ACC112 (cell line): ENCODE results near the gene CLDN12.

ENCODE experiments used
- H2AFZ ChIP-seq: fragments of 200-600 bp; sonication (generic); one replicate; pipeline ENCODE4 v1.6.0; 2017; ENCODE audit warnings: antibody characterized with exemption, low read length; ENCODE audit not compliant: unreplicated experiment
- H3K27ac ChIP-seq: fragments of 200-600 bp; sonication (generic); 2 replicates; pipeline ENCODE4 v1.5.1; 2014; ENCODE audit warnings: low read depth, mild to moderate bottlenecking, antibody characterized with exemption, low read length, moderate library complexity
- H3K27me3 ChIP-seq: fragments of 200-600 bp; sonication (generic); 2 replicates; pipeline ENCODE4 v1.6.1; 2014; ENCODE audit warnings: mild to moderate bottlenecking, antibody characterized with exemption, low read length, moderate library complexity, mixed read lengths; ENCODE audit not compliant: insufficient read depth
- H3K36me3 ChIP-seq: fragments of 200-600 bp; sonication (generic); 2 replicates; pipeline ENCODE4 v1.6.1; 2016; ENCODE audit warnings: mild to moderate bottlenecking, antibody characterized with exemption, low read length, moderate library complexity, mixed read lengths; ENCODE audit not compliant: insufficient read depth
- H3K4me1 ChIP-seq: fragments of 200-600 bp; sonication (generic); one replicate; pipeline ENCODE4 v1.6.1; 2016; ENCODE audit warnings: low read length, mixed read lengths; ENCODE audit not compliant: insufficient read depth, unreplicated experiment, control insufficient read depth
- H3K4me3 ChIP-seq: fragments of 200-600 bp; sonication (generic); 2 replicates; pipeline ENCODE4 v1.5.1; 2014; ENCODE audit warnings: mild to moderate bottlenecking, low read depth, low read length
- H3K79me2 ChIP-seq: fragments of 200-600 bp; sonication (generic); one replicate; pipeline ENCODE4 v1.6.0; 2016; ENCODE audit warnings: low read length; ENCODE audit not compliant: control insufficient read depth, unreplicated experiment, insufficient read depth

The CLDN12 gene

DNA sequence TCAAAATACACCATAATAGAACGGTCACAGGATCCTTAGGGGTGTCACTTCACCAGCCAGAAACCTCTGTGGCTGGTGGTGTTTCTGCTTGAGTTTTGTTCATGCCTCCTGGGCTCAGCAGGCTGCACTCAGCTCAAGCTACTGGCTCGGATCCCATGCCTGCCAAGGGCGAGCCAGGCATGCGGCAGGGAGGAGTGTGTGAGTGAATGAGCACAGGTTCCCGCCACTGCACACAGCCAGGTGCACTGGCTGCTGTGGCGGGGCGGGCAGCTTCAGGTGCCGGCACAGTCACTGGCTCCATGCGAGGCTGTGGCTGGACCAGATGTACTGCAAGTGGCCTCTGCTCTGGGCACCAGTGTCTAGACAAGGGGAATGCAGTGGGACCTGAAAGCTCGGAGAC is 29.5 kb downstream of the CLDN12 start:
- H3K27me3 ChIP-seq: no peaks in the 10 kb centered on the region
- H3K4me1 ChIP-seq: no peaks in the 10 kb centered on the region
- no peaks in the 10 kb centered on the region for H3K79me2 ChIP-seq
- H3K27ac ChIP-seq: no peak overlapping the region
- no peak overlapping the region for H2AFZ ChIP-seq
- H3K36me3 ChIP-seq: no peaks in the 10 kb centered on the region
- no peak overlapping the region for H3K4me3 ChIP-seq

DNA sequence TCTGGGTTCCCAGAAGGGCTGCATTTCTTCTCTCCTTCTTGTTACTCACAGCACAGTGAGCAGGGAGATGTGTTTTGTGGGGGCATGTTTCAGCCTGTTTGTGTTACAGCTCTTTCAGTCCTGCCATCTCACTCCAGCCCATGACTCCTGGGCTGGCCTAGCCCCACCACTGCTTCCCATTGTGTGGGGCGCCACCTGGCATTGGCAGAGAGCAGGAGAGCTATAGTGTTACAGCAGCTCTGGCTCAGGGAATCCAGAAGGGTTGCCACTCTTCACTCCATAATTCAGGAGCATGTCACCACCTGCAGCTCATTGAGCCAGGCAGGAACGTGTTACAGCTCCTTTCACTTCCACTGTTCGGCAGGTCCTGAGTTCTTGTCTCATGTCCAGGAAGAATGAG is 30.0 kb downstream of the CLDN12 start:
- no peaks in the 10 kb centered on the region for H3K79me2 ChIP-seq
- no peak overlapping the region for H2AFZ ChIP-seq
- H3K36me3 ChIP-seq: no peaks in the 10 kb centered on the region
- H3K27ac ChIP-seq: no peak overlapping the region
- no peaks in the 10 kb centered on the region for H3K4me1 ChIP-seq
- no peaks in the 10 kb centered on the region for H3K27me3 ChIP-seq
- no peak overlapping the region for H3K4me3 ChIP-seq

DNA sequence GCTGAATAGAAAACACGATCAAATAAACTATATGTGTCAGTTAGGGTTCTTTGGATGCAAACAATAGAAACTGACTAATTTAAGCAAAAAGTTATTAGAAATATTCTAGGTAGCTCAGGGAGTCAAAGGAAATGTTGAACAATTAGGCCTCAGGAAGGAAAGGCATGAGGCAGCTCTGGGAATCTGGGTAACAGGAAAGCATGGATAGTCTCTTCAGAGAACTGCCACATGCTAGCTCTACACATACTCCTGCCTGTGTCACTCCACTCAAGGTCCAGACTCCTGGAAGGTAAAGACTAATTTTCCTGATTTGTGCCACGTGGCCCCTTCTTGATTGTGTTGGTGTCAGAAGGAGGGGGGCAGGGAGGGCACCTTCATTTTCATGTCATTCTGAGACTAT is 42.4 kb downstream of the CLDN12 start:
- H3K36me3 ChIP-seq: no peaks in the 10 kb centered on the region

DNA sequence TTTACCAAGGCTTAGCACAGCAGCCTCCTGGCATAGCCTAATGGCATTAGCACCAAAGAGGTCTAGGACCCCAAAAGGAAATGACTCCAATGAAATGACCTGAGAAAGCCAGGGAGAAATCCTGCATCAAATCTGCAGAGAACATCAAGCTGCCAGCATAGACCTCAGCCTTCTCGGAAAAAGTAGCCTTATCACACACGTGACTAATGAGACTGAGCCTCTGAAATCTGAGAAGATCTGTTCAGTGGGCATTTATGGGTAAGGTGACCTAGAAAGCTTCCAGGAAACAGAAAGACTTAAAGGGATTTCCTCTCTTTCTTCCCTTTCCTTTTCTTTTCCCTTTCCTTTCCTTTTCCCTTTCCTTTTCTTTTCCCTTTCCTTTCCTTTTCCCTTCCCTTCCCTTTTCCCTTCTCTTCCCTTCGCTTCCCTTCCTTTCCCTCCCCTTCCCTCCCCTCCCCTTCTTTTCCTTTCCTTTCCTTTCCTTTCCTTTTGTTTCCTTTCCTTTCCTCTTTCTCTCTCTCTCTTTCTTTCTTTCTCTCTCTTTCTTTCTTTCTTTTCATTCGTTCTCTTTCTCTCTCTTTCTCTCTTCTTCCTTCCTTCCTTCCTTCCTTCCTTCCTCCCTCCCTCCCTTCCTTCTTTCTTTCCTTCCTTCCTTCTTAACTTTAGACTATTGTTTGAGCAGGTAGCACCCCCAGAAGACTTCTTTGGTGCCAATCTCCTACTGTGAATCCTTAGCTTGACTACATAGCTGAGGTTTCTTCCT is 43.1 kb downstream of the CLDN12 start:
- Histone ChIP-seq H3K79me2 (no peaks in the 10 kb centered on the region), H3K36me3 (no peaks in the 10 kb centered on the region), H3K27ac (no peak overlapping the region), H2AFZ (no peak overlapping the region), H3K4me3 (no peak overlapping the region), H3K27me3 (no peaks in the 10 kb centered on the region), H3K4me1 (no peaks in the 10 kb centered on the region)

More for the DNA sequence above, 42.4 kb downstream of the CLDN12 start:
- no peak overlapping the region for H2AFZ ChIP-seq
- H3K4me1 ChIP-seq: no peaks in the 10 kb centered on the region
- H3K79me2 ChIP-seq: no peaks in the 10 kb centered on the region
- H3K27me3 ChIP-seq: no peaks in the 10 kb centered on the region
- no peak overlapping the region for H3K4me3 ChIP-seq
- H3K27ac ChIP-seq: no peak overlapping the region

DNA sequence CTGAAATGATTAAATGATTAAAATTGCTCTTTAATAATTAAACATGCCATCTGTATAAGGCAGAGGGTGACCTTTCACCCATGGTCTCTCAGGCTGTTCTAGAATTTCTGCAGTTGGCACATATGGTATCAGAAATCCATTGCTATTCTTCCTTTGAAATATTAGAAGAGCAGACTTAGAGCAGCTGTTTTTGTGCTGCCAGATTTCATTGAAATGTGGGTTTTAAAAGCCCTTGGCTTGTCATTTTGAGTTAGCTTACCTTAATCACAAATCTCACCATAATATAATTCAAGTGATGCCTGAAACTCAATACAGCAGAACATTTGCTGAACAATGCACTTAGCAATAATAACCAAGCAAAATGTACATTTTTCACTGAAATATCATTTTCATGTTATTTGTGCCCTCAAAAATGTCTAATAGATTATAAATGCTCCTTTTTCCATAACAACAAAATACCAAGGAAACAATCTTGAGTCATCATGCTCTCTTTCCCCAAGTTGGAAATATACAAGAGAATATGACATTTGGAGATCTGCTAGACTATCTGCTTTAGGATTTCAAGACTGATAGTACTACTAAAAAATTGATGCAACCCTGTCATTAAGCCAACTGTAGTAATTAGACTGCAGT is 50.1 kb downstream of the CLDN12 start:
- H3K27ac ChIP-seq: no peak overlapping the region
- H3K27me3 ChIP-seq: no peaks in the 10 kb centered on the region
- H3K4me3 ChIP-seq: no peak overlapping the region
- H3K36me3 ChIP-seq: no peaks in the 10 kb centered on the region
- H3K79me2 ChIP-seq: no peaks in the 10 kb centered on the region
- H2AFZ ChIP-seq: no peak overlapping the region
- no peaks in the 10 kb centered on the region for H3K4me1 ChIP-seq

DNA sequence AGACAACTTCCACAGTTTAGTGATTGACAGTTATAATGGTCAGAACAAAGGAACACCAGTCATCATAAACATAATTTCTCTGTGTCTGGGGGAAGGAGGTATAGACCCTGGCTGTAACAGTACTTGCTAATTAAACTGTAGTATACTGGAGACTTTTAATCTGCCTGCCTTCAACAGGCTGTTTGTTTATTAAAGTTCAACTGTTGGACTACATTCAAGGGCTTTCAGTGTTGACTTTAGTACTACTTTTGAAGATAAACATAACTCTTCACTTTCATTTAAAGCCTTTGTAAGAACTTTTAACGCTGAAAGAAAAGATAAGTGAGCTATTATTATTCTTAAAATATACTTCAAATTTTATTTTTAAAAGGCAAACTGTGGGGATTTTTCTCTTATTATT is 50.7 kb downstream of the CLDN12 start:
- Histone ChIP-seq H2AFZ (no peak overlapping the region), H3K27me3 (no peaks in the 10 kb centered on the region), H3K27ac (no peak overlapping the region), H3K4me1 (no peaks in the 10 kb centered on the region), H3K79me2 (no peaks in the 10 kb centered on the region), H3K36me3 (no peaks in the 10 kb centered on the region), H3K4me3 (no peak overlapping the region)

DNA sequence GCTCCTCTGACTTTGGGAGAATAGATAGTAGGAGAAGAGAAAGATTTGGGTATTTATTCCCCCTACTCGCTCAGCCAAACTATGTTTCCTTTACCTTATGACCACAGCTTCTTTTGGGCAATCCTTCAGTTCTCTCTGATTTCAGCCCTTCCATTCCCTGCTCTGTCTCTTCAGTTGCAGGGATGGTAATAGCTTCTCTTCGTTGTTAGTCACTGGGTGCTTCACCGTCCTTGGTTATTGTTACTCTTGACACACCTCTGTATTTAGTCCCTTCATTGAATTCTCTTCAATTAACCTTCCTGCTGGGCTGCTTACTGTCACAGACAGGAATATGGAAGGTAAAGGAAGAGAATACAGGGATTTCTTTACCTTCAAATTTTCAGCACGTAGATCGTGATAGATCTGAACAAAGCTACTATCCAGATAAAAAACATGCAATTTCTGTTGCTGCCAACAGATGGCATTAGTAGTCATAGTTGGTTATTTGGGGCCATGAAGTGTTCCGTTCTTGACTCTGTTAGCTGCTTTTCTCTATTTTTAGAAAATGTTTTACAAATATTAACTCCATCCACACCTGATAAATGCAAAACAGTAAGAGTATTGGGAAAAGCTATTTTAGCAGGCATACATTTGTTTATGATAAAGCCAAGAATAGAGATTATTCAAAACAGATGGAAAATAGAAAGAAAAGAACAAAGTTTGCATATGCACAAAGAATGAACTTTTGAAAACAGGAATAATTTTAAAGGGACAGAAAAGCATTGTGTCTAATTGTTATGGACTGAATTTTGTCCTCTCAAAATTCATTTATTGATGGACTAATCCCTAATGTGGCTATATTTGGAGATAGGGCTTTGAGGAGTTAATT is 52.1 kb downstream of the CLDN12 start:
- Histone ChIP-seq H3K4me1 (no peaks in the 10 kb centered on the region), H3K36me3 (no peaks in the 10 kb centered on the region), H3K79me2 (no peaks in the 10 kb centered on the region), H3K27ac (no peak overlapping the region), H3K27me3 (no peaks in the 10 kb centered on the region), H2AFZ (peak overlapping the region; percentile 95), H3K4me3 (peak overlapping the region; percentile 73)

DNA sequence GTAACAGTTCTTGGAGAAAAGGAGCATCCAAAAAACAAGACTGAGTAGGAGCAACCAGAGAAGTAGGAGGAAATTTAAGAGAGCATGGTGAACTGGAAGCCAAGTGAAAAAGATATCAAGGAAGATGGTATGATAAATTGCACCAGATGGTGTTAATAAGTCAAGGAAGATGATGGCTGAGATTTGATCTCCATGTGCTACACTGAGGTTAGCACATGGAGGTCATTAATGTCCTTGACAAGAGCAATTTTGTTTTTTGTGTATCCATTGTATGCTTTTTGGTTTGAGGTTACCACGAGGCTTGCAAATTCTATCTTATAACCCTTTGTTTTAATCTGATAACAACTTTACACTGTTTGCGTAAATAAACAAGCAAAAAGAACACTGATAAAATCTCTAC is 54.8 kb downstream of the CLDN12 start:
- H3K36me3 ChIP-seq: no peaks in the 10 kb centered on the region
- no peaks in the 10 kb centered on the region for H3K79me2 ChIP-seq

DNA sequence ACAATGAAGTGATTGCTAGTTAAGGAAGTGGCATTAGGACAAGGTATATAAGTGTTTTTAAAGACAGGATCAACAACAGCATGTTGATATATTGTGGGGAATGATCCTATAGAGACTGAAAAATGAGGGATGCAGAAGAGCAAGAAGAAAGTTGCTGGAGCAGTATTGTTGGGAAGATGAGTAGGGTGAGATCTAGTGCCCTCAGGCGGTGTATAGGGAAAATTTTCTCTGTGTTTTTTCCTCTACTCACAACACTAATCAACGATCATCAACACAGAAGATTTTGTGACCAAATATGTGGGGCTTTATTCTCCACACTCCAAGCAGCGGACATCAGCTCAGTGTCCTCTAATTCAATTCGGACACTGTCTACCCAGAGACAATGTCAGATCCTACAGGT is 56.6 kb downstream of the CLDN12 start:
- no peak overlapping the region for H2AFZ ChIP-seq
- H3K27me3 ChIP-seq: no peaks in the 10 kb centered on the region
- no peaks in the 10 kb centered on the region for H3K4me1 ChIP-seq
- H3K27ac ChIP-seq: no peak overlapping the region
- H3K36me3 ChIP-seq: no peaks in the 10 kb centered on the region
- no peaks in the 10 kb centered on the region for H3K79me2 ChIP-seq
- no peak overlapping the region for H3K4me3 ChIP-seq

More for the DNA sequence above, 54.8 kb downstream of the CLDN12 start:
- H3K4me3 ChIP-seq: no peak overlapping the region
- no peak overlapping the region for H3K27ac ChIP-seq
- no peaks in the 10 kb centered on the region for H3K4me1 ChIP-seq
- H2AFZ ChIP-seq: no peak overlapping the region
- no peaks in the 10 kb centered on the region for H3K27me3 ChIP-seq

DNA sequence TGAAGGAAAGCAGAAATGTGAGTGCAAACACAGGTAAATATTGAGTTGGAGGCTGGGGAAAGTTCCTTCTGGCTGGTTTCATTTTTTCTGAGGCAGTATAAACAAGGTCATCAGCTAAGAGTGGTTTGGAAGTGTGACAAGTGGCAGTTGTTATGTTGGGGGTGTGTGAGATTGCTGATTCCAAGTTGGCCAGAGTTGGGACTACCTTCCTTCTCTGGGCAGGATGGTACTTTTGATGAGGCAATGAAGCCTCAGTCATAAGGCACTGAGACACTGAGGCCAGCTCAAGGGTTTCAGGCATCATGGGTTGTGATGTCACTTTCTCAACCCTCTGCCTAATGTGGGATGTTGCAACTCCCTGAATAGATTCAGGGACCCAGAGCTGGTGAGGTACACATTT is 58.0 kb downstream of the CLDN12 start:
- no peak overlapping the region for H3K27ac ChIP-seq
- H3K27me3 ChIP-seq: no peaks in the 10 kb centered on the region
- no peak overlapping the region for H3K4me3 ChIP-seq
- no peaks in the 10 kb centered on the region for H3K79me2 ChIP-seq
- H3K36me3 ChIP-seq: no peaks in the 10 kb centered on the region
- H3K4me1 ChIP-seq: no peaks in the 10 kb centered on the region
- H2AFZ ChIP-seq: no peak overlapping the region
